T47D (cell line): ENCODE data around the gene GABRB1.

Experiments used
- DNase-seq, 2 experiments: peaks; one replicate each; pipeline versions ENCODE4 v3.0.0 to v3.0.0-alpha.2; 2011 to 2012; ENCODE audit warnings: low read depth in 1 of 2, low spot score in 1 of 2
- JUND ChIP-seq: IDR thresholded peaks from 2 replicates; pipeline ENCODE4 v1.6.1; 2012; ENCODE audit warnings: low read depth
- in situ Hi-C: cut with HindIII; loops from 2 replicates; pipeline ENCODE4 v1.10.0; 2016; ENCODE audit warnings: low sequenced_read_pairs, low pct_unique_long_range_greater_than_20kb

GABRB1 gene

GRCh38 chr4:47057991-47058390 lies 26.6 kb downstream of the GABRB1 start:
- no peak for DNase-seq

GRCh38 chr4:47060561-47060960 lies 29.2 kb downstream of the GABRB1 start:
- TF ChIP-seq JUND: no peak
- in situ Hi-C loops: no loop called here
- no peak for DNase-seq

More at GRCh38 chr4:47057991-47058390, 26.6 kb downstream of the GABRB1 start:
- TF ChIP-seq JUND: no peak
- in situ Hi-C loops: no loop called here

- in situ Hi-C loops: no loop called here
- no peak for DNase-seq
- TF ChIP-seq JUND: no peak
Observed at GRCh38 chr4:47061435-47061834, 30.1 kb downstream of the GABRB1 start.

- no peak for DNase-seq
- TF ChIP-seq JUND: no peak
- in situ Hi-C loops: no loop called here
Observed at GRCh38 chr4:47065051-47065481, 33.7 kb downstream of the GABRB1 start.

- no peak for TF ChIP-seq JUND
- in situ Hi-C loops: no loop called here
- DNase-seq: no peak
Observed at GRCh38 chr4:47068986-47069385, 37.6 kb downstream of the GABRB1 start.

- TF ChIP-seq JUND: no peak
- in situ Hi-C loops: no loop called here
- no peak for DNase-seq
Observed at GRCh38 chr4:47071901-47072341, 40.6 kb downstream of the GABRB1 start.

- in situ Hi-C loops: no loop called here
- no peak for TF ChIP-seq JUND
- DNase-seq: no peak
Observed at GRCh38 chr4:47073647-47074046, 42.3 kb downstream of the GABRB1 start.

GRCh38 chr4:47074816-47075215 lies 43.4 kb downstream of the GABRB1 start:
- in situ Hi-C loops: no loop called here
- no peak for TF ChIP-seq JUND
- DNase-seq: no peak

- TF ChIP-seq JUND: no peak
- in situ Hi-C loops: no loop called here
- DNase-seq: no peak
Observed at GRCh38 chr4:47075262-47075661, 43.9 kb downstream of the GABRB1 start.

GRCh38 chr4:47075919-47076318 lies 44.6 kb downstream of the GABRB1 start:
- no peak for TF ChIP-seq JUND
- no peak for DNase-seq
- in situ Hi-C loops: no loop called here

- in situ Hi-C loops: no loop called here
- DNase-seq: no peak
Observed at GRCh38 chr4:47084111-47084510, 52.7 kb downstream of the GABRB1 start.

GRCh38 chr4:47084795-47085194 lies 53.4 kb downstream of the GABRB1 start:
- TF ChIP-seq JUND: no peak
- DNase-seq: no peak
- in situ Hi-C loops: no loop called here

More at GRCh38 chr4:47084111-47084510, 52.7 kb downstream of the GABRB1 start:
- no peak for TF ChIP-seq JUND

- TF ChIP-seq JUND: no peak
Observed at GRCh38 chr4:47088298-47088697, 56.9 kb downstream of the GABRB1 start.

GRCh38 chr4:47095884-47096283 lies 64.5 kb downstream of the GABRB1 start:
- TF ChIP-seq JUND: no peak
- in situ Hi-C loops: no loop called here
- no peak for DNase-seq

More at GRCh38 chr4:47088298-47088697, 56.9 kb downstream of the GABRB1 start:
- no peak for DNase-seq
- in situ Hi-C loops: no loop called here

- no peak for DNase-seq
- TF ChIP-seq JUND: no peak
- in situ Hi-C loops: no loop called here
Observed at GRCh38 chr4:47101453-47101852, 70.1 kb downstream of the GABRB1 start.
